A673 (cell line): ENCODE measurements around the gene PARS2.

ENCODE experiments used
- EZH2 ChIP-seq: fragments of 200-600 bp; sonication (generic); IDR thresholded peaks from 2 replicates; pipeline ENCODE4 v1.6.1; 2017; ENCODE audit warnings: borderline replicate concordance, low read depth, mild to moderate bottlenecking, mixed read lengths, antibody characterized with exemption, low read length; ENCODE audit not compliant: poor library complexity, severe bottlenecking
- TF ChIP-seq, protein P1 (sequence below): fragments of 300-800, 200-600 bp; sonication (generic); conservative IDR thresholded peaks from 2 replicates; pipeline ENCODE4 v1.5.1; 2017; ENCODE audit warnings: low read depth, mild to moderate bottlenecking, antibody characterized with exemption, low read length, moderate library complexity, mixed read lengths

DNA sequence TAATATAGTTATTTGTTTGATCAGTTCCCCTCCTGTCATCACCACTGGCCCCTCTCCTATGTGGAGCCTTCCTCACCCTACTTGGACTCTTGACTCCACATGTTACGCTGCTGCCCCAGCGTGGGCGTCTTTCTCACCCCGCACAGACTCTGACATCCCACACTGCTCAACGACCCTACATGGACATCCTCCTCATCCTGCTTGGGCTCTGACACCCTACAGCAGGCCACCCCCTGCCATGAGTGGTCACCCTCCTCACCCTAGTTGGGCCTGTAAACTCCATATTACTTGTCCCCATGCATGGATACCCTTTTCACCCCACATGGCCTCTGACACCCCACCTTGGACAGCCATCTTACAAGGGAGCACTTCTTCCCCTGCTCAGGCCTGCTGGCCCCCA is 27.6 kb downstream of the PARS2 start:
- TF ChIP-seq, protein P1, sequence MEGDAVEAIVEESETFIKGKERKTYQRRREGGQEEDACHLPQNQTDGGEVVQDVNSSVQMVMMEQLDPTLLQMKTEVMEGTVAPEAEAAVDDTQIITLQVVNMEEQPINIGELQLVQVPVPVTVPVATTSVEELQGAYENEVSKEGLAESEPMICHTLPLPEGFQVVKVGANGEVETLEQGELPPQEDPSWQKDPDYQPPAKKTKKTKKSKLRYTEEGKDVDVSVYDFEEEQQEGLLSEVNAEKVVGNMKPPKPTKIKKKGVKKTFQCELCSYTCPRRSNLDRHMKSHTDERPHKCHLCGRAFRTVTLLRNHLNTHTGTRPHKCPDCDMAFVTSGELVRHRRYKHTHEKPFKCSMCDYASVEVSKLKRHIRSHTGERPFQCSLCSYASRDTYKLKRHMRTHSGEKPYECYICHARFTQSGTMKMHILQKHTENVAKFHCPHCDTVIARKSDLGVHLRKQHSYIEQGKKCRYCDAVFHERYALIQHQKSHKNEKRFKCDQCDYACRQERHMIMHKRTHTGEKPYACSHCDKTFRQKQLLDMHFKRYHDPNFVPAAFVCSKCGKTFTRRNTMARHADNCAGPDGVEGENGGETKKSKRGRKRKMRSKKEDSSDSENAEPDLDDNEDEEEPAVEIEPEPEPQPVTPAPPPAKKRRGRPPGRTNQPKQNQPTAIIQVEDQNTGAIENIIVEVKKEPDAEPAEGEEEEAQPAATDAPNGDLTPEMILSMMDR = no peak
- no peak for TF ChIP-seq EZH2
